Endometrial microvascular endothelial cells (primary cell): ENCODE measurements around the gene DYSF. TPM values are rescaled to one million over a fixed set of nuclear protein-coding genes. Genes with fewer than 3 reads are reported as not detected.

Experiments
- in situ Hi-C: cut with HindIII; loops from 2 replicates; pipeline ENCODE4 v1.10.0; 2017; ENCODE audit warnings: low sequenced_read_pairs, low pct_unique_long_range_greater_than_20kb; ENCODE audit errors: inconsistent ontology term
- total RNA-seq: library from RNA; depleted of rRNA; stranded (reverse); fragments of >200 nt; gene quantifications from one replicate; pipeline ENCODE4 v1.2.3, GENCODE V29; 2015; ENCODE audit errors: inconsistent ontology term

The DYSF gene
- total RNA-seq, 1 donor from 2014 or later, result 97.4 TPM

DNA sequence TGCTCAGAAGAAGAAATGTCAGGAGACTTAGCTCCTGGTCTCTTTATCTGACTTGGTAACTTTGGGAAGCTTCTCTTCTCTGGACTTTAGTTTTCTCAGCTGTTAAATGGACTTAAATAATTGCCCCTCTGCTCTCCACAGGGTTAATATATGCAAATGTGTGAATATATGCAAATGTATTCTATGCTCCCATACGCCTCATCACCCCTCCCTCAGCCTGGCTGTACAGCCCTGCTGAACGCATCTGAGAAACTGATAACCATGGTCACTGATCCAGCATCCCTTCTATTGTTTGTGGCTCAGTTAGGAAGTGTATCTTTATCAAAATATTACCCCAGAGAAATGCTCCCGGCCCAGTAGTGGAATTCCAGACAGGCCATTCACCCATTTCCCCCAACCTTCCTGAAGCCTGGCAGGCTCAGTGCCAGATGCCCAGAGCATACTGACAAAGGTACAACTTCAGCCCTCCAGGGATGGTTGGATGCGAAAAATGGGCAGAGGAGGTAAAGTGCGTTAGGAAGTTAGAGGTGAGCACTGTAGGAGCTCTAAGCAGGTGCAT, 103.4 kb downstream of the DYSF start:
- in situ Hi-C loops, result no loop called here

GRCh38 chr2:71557321-71557720, 104.0 kb downstream of the DYSF start:
- in situ Hi-C loops, result no loop called here

GRCh38 chr2:71558300-71559051, 105.1 kb downstream of the DYSF start:
- in situ Hi-C loops, result no loop called here

DNA sequence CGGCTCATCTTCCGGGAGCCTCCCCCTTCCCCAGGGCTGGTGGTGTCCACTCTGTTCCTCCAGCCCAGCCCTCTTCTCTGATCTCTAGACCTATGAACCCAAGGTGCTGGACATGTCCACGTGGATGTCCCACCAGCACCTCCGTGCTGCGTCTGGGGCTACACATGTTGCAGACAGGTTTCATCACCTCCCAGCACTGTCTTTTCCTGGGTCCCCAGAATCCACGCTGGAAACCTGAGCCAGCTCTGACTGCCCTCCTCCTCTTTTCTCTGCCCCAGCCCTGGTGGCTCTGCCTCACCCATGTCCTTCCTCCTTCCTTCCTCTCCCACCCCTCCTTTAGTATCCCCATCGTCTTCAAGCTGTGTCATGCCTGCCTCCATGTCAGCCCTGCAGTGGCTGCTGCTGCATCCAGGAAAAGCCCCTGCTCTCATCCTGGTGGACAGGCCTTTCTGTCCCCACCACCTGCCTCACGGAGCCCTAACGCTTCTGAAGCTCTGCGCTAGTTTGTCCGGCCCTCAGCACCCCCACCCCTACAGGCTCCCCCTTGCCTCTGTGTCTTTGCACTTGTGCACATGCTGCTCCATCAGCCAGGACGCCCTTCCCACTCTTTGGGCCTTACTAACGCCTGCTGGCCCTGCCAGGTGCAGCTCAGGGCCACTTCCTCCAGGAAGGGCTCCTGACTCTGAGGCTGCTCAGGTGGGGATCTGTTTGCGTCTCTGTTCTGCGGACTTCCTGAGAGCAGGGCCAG, 105.9 kb downstream of the DYSF start:
- in situ Hi-C loops, result no loop called here

DNA sequence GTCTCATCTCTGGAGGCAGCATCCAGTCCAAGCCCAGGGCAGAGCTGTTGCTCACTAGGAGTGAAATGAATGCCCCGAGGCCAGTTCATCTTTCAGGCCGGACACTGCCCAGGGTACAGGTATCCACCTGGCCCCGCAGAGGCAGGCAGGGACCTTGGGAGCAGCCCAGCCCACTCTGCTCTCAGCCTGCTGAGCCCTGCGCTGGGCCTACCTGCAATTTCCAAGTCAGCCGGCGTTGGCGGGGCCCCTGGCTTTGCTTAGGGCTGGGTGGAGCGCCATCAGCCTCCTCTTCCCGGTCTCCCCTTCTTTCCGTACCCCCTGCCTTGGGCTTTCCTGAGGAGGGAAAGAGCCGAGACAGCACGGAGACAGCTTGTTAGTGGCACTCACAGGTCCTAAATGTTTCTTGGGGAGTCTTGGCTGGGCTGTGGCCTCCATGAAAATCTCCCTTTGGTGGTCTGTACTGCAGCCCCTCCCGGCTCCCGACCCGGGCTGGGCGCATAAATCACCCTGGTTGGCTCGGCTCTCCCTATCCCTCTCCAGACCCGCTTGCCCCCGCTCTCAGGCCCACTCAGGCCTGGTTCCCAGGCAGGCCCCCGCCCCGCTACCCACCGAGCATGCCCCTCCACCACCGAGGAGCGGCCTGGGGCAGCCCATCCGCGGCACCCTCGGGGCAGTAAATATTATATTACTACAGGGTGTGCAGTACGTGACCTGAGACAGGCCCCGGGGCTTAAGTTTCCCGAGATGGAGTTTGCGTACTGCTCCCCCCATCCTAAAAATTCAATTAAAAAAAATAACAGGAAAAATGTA, 106.7 kb downstream of the DYSF start:
- in situ Hi-C loops, result no loop called here

DNA sequence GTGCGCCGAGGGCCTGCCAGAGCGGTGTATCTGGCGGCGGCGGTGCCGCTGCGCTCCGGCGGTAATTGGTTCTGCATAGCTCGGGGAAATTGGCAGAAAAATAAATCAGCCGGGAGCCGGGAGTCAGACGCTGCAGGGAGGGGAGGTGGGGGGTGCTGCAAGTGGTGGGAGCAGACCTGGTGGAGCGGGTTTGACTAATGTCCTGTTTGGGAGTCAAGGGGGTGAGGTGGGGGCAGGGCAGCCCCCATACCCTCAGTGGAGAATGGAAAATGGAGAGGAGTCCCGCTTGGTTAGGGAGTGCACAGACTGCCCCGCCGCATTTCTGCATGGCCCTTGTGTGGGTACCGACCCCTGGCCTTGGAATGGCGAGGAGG, 107.3 kb downstream of the DYSF start:
- in situ Hi-C loops, result no loop called here

GRCh38 chr2:71561441-71562267, 108.3 kb downstream of the DYSF start:
- in situ Hi-C loops, result no loop called here

DNA sequence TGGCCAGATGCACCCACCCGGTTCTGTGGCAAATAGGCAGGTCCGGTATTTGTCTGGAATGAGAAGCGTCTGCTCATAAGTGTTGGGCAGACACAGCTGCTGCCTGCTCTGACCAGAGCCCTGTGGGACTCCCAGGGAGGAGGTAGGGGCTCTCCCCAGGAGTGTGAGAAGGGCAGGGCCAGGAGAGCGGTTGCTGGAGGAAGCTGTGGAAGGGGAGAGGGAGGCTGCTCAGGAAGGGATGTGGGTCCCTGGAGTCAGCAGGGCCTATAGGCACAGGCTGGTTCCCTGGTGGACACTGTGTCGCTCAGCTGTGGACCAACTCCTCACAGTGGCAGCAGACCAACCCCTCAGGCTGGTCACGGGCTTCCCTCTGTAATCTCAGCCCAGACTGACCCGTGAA, 109.2 kb downstream of the DYSF start:
- in situ Hi-C loops, result no loop called here

DNA sequence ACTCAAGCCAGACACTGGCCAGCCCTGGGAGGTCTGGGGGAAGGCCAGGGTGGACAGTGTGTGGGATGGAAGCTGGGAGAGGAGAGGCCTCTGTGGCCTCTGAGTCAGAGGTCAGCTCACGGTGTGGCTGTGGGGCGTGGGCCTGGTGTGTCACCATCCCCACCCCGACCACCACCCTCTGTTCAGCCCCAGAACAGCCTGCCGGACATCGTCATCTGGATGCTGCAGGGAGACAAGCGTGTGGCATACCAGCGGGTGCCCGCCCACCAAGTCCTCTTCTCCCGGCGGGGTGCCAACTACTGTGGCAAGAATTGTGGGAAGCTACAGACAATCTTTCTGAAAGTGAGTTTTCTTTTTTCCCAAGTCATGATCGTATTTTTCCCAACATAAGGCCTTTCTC, 110.5 kb downstream of the DYSF start:
- in situ Hi-C loops, result no loop called here

DNA sequence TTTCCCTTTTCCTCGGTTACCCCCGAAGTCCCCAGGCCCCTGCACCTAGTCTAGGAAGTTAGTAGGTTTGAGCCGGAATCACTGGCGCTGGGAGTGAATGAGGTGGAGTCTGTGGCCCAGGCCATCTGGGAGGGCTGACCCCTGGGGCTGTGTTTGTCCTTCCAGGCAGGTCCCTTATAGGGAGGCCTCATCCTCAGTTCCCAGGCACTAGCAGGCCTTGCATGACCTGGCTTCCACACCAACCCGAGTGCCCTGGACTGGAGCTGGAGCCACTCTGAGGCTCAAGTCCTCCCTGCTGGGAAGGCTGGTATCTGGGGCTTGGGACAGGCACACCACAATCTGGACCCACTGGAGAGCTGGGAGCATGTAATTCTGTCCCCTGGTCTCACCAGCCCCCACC, 111.0 kb downstream of the DYSF start:
- in situ Hi-C loops, result no loop called here

- in situ Hi-C loops, result no loop called here
These were observed 111.4 kb downstream of the DYSF start for GRCh38 chr2:71564790-71565189.

- in situ Hi-C loops, result no loop called here
These were observed 113.0 kb downstream of the DYSF start for GRCh38 chr2:71566372-71566771.

- in situ Hi-C loops, result no loop called here
These were observed 114.3 kb downstream of the DYSF start for GRCh38 chr2:71567625-71568024.

DNA sequence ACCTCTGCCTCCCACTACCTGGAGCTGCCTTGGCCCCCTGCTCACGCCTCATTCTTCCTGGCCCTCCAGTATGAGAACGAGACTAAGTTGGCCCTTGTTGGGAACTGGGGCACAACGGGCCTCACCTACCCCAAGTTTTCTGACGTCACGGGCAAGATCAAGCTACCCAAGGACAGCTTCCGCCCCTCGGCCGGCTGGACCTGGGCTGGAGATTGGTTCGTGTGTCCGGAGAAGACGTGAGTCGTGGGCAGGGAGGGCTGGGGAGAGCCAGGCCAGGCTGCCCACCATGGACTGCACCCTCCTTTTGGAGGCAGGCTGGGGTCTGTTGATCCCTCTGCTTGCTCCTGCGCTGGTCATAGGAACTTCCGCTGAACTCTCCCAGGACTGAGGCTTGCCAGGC, 114.7 kb downstream of the DYSF start:
- in situ Hi-C loops, result no loop called here

- in situ Hi-C loops, result no loop called here
These were observed 117.2 kb downstream of the DYSF start for GRCh38 chr2:71570511-71570910.

DNA sequence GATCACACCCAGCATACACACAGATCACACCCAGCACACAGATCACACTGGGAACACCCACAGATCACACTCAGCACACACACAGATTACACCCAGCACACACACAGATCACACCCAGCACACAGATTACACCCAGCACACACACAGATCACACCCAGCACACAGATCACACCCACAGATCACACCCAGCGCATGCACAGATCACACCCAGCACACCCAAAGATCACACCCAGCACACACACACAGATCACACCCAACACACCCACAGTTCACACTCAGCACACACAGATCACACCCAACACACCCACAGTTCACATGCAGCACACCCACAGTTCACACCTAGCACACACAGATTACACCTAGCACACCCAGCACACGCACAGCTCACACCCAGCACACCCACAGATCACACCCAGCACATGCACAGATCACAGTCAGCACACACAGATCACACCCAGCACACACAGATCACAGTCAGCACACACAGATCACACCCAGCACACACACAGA, 117.6 kb downstream of the DYSF start:
- in situ Hi-C loops, result no loop called here

- in situ Hi-C loops, result no loop called here
These were observed 118.6 kb downstream of the DYSF start for GRCh38 chr2:71571945-71572344.

GRCh38 chr2:71575966-71576365, 122.6 kb downstream of the DYSF start:
- in situ Hi-C loops, result no loop called here
